ENCODE data around the gene LETM1. TPM values are rescaled to one million over a fixed set of nuclear protein-coding genes. Genes with fewer than 3 reads are reported as not detected.

LETM1 gene
- total and polyA plus RNA-seq, 2 donors (not counting 3 experiments of a cell fraction or from before 2014, with no cell fraction given): 25.6 to 62.5 TPM

DNA sequence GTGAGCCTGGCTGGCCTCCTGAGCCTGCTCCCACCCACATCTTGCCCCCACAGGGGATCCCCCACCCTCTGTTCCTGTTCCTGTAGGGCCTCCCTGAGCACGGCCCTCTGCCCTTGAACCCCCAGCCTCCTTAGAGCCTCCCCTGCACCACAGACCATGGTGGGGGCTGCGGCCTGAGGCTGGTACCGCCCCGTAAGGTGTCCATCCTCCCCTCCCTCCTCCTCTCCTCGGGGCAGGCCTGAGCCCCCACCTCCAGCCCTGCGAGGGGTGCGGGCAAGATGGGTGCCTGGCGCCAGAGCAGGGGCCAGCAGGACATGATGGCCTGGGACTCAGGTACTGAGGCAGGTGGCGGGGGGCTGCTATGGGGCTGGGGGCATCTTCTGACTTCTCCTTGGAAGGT is 91.3 kb downstream of the LETM1 start:
- dilution Hi-C loops (cut with MboI; ENCODE audit: extremely low pct_ligation_motif_present, low sequenced_read_pairs): no loop called here
- BruUV-seq (replicated peaks): no TSS peak

More for the DNA sequence above, 91.3 kb downstream of the LETM1 start:
- no peak for FAIRE-seq
- Histone ChIP-seq H3K9me3 (replicated peaks; ENCODE audit: control insufficient read depth, insufficient read depth, low read length) (no peaks in the 10 kb centered on the region), H3K9ac (replicated peaks; ENCODE audit: extremely low read depth, insufficient read depth, low read length) (no peak overlapping the region), H3K4me1 (ENCODE audit: control insufficient read depth, extremely low read depth, insufficient read depth, low read length) (peaks cover 9% of the 10 kb centered on the region), H3K79me2 (ENCODE audit: control insufficient read depth, insufficient read depth, low read length) (no peaks in the 10 kb centered on the region), H3K27me3 (ENCODE audit: control insufficient read depth in 2 of 2, insufficient read depth in 2 of 2, low read length in 2 of 2) (no peaks in the 10 kb centered on the region), H3K4me2 (ENCODE audit: insufficient read depth, low read length) (no peak overlapping the region), H3K27ac (ENCODE audit: insufficient read depth, low read depth, low read length) (no peak overlapping the region), H3K4me3 (replicated peaks in 1 of 3; ENCODE audit: insufficient read depth in 1 of 3, low read depth in 1 of 3, low read length in 3 of 3) (no peak overlapping the region), H3K9me1 (replicated peaks; ENCODE audit: control insufficient read depth, extremely low read depth, insufficient read depth, low read length) (no peaks in the 10 kb centered on the region), H3K36me3 (ENCODE audit: control insufficient read depth in 2 of 2, extremely low read depth in 1 of 2, insufficient read depth in 2 of 2, low read length in 2 of 2) (no peaks in the 10 kb centered on the region), H2AFZ (ENCODE audit: low read depth, low read length) (no peak overlapping the region), H4K20me1 (replicated peaks; ENCODE audit: control insufficient read depth, extremely low read depth, insufficient read depth, low read length) (no peaks in the 10 kb centered on the region)
- intact Hi-C loops (cut with micrococcal nuclease): no loop called here
- TF ChIP-seq FOS (IDR thresholded peaks at IDR 0.05; ENCODE audit: borderline replicate concordance, insufficient read depth, low read length): no peak
- TF ChIP-seq, protein P1, sequence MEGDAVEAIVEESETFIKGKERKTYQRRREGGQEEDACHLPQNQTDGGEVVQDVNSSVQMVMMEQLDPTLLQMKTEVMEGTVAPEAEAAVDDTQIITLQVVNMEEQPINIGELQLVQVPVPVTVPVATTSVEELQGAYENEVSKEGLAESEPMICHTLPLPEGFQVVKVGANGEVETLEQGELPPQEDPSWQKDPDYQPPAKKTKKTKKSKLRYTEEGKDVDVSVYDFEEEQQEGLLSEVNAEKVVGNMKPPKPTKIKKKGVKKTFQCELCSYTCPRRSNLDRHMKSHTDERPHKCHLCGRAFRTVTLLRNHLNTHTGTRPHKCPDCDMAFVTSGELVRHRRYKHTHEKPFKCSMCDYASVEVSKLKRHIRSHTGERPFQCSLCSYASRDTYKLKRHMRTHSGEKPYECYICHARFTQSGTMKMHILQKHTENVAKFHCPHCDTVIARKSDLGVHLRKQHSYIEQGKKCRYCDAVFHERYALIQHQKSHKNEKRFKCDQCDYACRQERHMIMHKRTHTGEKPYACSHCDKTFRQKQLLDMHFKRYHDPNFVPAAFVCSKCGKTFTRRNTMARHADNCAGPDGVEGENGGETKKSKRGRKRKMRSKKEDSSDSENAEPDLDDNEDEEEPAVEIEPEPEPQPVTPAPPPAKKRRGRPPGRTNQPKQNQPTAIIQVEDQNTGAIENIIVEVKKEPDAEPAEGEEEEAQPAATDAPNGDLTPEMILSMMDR (IDR thresholded peaks at IDR 0.05; ENCODE audit: extremely low read depth in 1 of 2, insufficient read depth in 1 of 2, low read depth in 1 of 2, low read length in 2 of 2): no peak
- TF ChIP-seq MYC (IDR thresholded peaks at IDR 0.05; ENCODE audit: low read depth, low read length): no peak
- TF ChIP-seq, protein P2, sequence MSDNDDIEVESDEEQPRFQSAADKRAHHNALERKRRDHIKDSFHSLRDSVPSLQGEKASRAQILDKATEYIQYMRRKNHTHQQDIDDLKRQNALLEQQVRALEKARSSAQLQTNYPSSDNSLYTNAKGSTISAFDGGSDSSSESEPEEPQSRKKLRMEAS (IDR thresholded peaks at IDR 0.05; ENCODE audit: insufficient read depth, insufficient read length): no peak
- TF ChIP-seq POLR2AphosphoS5 (IDR thresholded peaks at IDR 0.05; ENCODE audit: insufficient read depth, low read depth, low read length): no peak
- no peak for TF ChIP-seq JUN (IDR thresholded peaks at IDR 0.05; ENCODE audit: borderline replicate concordance, insufficient read depth, insufficient read length, low read depth)
- TF ChIP-seq POLR2A (IDR thresholded peaks at IDR 0.05; ENCODE audit: low read depth, low read length): no peak
- TF ChIP-seq EZH2 (IDR thresholded peaks at IDR 0.05; ENCODE audit: borderline replicate concordance, low read depth, low read length, severe bottlenecking): no peak
- no peak for TF ChIP-seq GATA2 (IDR thresholded peaks at IDR 0.05; ENCODE audit: insufficient read depth, insufficient read length, low read depth, low read length)
- no peak for DNase-seq (ENCODE audit: low read depth, low spot score)
- CTCF ChIA-PET: interaction anchor here (1.0 to 1.8 kb wide), 2 partner anchors 12 to 17 kb away, joined by 4 to 8 read pairs; no protein-coding TSS in a partner anchor
- POLR2A ChIA-PET: no interaction called here

Measured in endothelial cell of umbilical vein (primary cell).